Measurements from ENCODE around the gene KCTD14.

Gene KCTD14

DNA sequence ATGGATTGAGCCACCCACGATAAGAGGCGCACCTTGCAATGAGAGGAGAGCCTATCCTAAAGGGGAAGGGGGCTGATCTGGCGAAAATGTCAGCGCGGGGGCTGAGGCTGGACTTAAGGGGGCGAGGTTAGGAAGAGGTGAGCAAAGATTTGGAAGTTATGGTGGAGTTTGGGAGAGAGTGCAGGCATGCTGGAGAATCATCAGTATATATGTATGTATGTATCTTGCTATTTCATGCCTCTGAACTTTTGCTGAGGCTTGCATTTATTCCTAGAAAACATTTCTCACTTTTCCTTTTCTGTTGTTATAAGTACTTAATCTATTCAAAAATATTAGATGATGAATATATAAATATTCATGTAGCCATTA is 23.4 kb upstream of the KCTD14 start:
- H3K9me2 ChIP-seq (replicated peaks; ENCODE audit: insufficient read depth, low read length) = no peaks in the 10 kb centered on the region
- no peak overlapping the region; the same call in 1 of the 2 replicates for H3K9ac ChIP-seq (ENCODE audit: low read length)
- peak overlapping the region; percentile 99; the same call in 1 of the 2 replicates for H3K4me2 ChIP-seq (ENCODE audit: low read depth, low read length)
- H3K4me3 ChIP-seq (ENCODE audit: low read length) = no peak overlapping the region
- H3F3A ChIP-seq (ENCODE audit: insufficient read depth, low read length) = no peaks in the 10 kb centered on the region
- H3K27me3 ChIP-seq (replicated peaks; ENCODE audit: insufficient read depth, low read length) = no peaks in the 10 kb centered on the region
- H3K4me1 ChIP-seq (ENCODE audit: low read length) = 0 out of 2 replicates have a peak, but pooled peaks cover 5% of the 10 kb centered on the region
- no peaks in the 10 kb centered on the region for H3K9me3 ChIP-seq (replicated peaks; ENCODE audit: insufficient read depth, low read length)
- no peaks in the 10 kb centered on the region for H4K20me1 ChIP-seq (ENCODE audit: insufficient read depth, low read length)
- TF ChIP-seq CTCF (IDR thresholded peaks at IDR 0.05; ENCODE audit: low read length) (0 out of 2 replicates have a peak, but pooled peaks have one; percentile 1), EZH2 (optimal IDR thresholded peaks at IDR 0.05; ENCODE audit: low read depth, low read length) (no peak), EZH2phosphoT487 (IDR thresholded peaks at IDR 0.05; ENCODE audit: low read length) (no peak)
- H2AFZ ChIP-seq (ENCODE audit: low read length) = peak overlapping the region; percentile 98
- H3K79me2 ChIP-seq (ENCODE audit: low read length) = no peaks in the 10 kb centered on the region
- no peak for DNase-seq
- no peaks in the 10 kb centered on the region for H3K36me3 ChIP-seq (replicated peaks; ENCODE audit: insufficient read depth, low read length)
- no peak overlapping the region for H3K27ac ChIP-seq (ENCODE audit: low read length)

GRCh38 chr11:78045851-78046485 is 22.9 kb upstream of the KCTD14 start:
- Histone ChIP-seq H3K27me3 (replicated peaks; ENCODE audit: insufficient read depth, low read length) (no peaks in the 10 kb centered on the region), H3K4me2 (ENCODE audit: low read depth, low read length) (peak overlapping the region; percentile 99), H3K27ac (ENCODE audit: low read length) (no peak overlapping the region), H3K4me3 (ENCODE audit: low read length) (peak overlapping the region; percentile 62), H3K9ac (ENCODE audit: low read length) (peak overlapping the region; percentile 43; the same call in 1 of the 2 replicates), H3K4me1 (ENCODE audit: low read length) (0 out of 2 replicates have a peak, but pooled peaks cover 5% of the 10 kb centered on the region), H3F3A (ENCODE audit: insufficient read depth, low read length) (no peaks in the 10 kb centered on the region), H4K20me1 (ENCODE audit: insufficient read depth, low read length) (no peaks in the 10 kb centered on the region), H3K9me2 (replicated peaks; ENCODE audit: insufficient read depth, low read length) (no peaks in the 10 kb centered on the region), H3K79me2 (ENCODE audit: low read length) (no peaks in the 10 kb centered on the region), H3K9me3 (replicated peaks; ENCODE audit: insufficient read depth, low read length) (no peaks in the 10 kb centered on the region), H3K36me3 (replicated peaks; ENCODE audit: insufficient read depth, low read length) (no peaks in the 10 kb centered on the region), H2AFZ (ENCODE audit: low read length) (peak overlapping the region; percentile 98)
- DNase-seq = peak; percentile 64
- no peak for TF ChIP-seq EZH2 (optimal IDR thresholded peaks at IDR 0.05; ENCODE audit: low read depth, low read length)
- TF ChIP-seq EZH2phosphoT487 (IDR thresholded peaks at IDR 0.05; ENCODE audit: low read length) = no peak
- TF ChIP-seq CTCF (IDR thresholded peaks at IDR 0.05; ENCODE audit: low read length) = peak; percentile 98

GRCh38 chr11:78044706-78045105 is 21.6 kb upstream of the KCTD14 start:
- H3K4me2 ChIP-seq (ENCODE audit: low read depth, low read length) = no peak overlapping the region
- H3K79me2 ChIP-seq (ENCODE audit: low read length) = no peaks in the 10 kb centered on the region
- DNase-seq = no peak
- H2AFZ ChIP-seq (ENCODE audit: low read length) = no peak overlapping the region
- no peak overlapping the region for H3K4me3 ChIP-seq (ENCODE audit: low read length)
- no peak overlapping the region for H3K27ac ChIP-seq (ENCODE audit: low read length)
- TF ChIP-seq CTCF (IDR thresholded peaks at IDR 0.05; ENCODE audit: low read length) = no peak
- no peak for TF ChIP-seq EZH2 (optimal IDR thresholded peaks at IDR 0.05; ENCODE audit: low read depth, low read length)
- no peak for TF ChIP-seq EZH2phosphoT487 (IDR thresholded peaks at IDR 0.05; ENCODE audit: low read length)
- no peaks in the 10 kb centered on the region for H3K9me2 ChIP-seq (replicated peaks; ENCODE audit: insufficient read depth, low read length)
- no peak overlapping the region for H3K9ac ChIP-seq (ENCODE audit: low read length)
- H3K27me3 ChIP-seq (replicated peaks; ENCODE audit: insufficient read depth, low read length) = no peaks in the 10 kb centered on the region
- no peaks in the 10 kb centered on the region for H3K9me3 ChIP-seq (replicated peaks; ENCODE audit: insufficient read depth, low read length)
- no peaks in the 10 kb centered on the region for H4K20me1 ChIP-seq (ENCODE audit: insufficient read depth, low read length)
- no peaks in the 10 kb centered on the region for H3F3A ChIP-seq (ENCODE audit: insufficient read depth, low read length)
- no peaks in the 10 kb centered on the region for H3K36me3 ChIP-seq (replicated peaks; ENCODE audit: insufficient read depth, low read length)
- H3K4me1 ChIP-seq (ENCODE audit: low read length) = peaks cover 8% of the 10 kb centered on the region; the same call in 1 of the 2 replicates

Measured in MM.1S (cell line).